RWPE1 (cell line): ENCODE measurements around the gene TLX1.

ENCODE experiments used
- CTCF ChIA-PET: fragments of 350-600 bp; sonication (Branson Sonifier 250); formaldehyde crosslinking; extraction: SDS; loops from one replicate; lab custom pipeline; 2021; lab: Yijun Ruan, JAX
- POLR2A ChIA-PET: fragments of 400-600 bp; formaldehyde crosslinking; extraction: SDS; loops from one replicate; lab custom pipeline; 2020; ENCODE audit warnings: antibody characterized with exemption; ENCODE audit not compliant: low non-redundant PET; lab: Yijun Ruan, JAX
- DNase-seq: peaks from one replicate; pipeline ENCODE4 v3.0.0; 2012; ENCODE audit warnings: low spot score
- H3K27ac ChIP-seq: fragments of 450-650 bp; 2 replicates; pipeline ENCODE4 v1.5.1; 2017
- CTCF ChIP-seq: fragments of 450-650 bp; conservative IDR thresholded peaks from 2 replicates; pipeline ENCODE4 v1.5.1; 2017; ENCODE audit warnings: low read depth, mild to moderate bottlenecking

The TLX1 gene

GRCh38 chr10:101106351-101106750 lies 24.7 kb upstream of the TLX1 start:
- H3K27ac ChIP-seq, result no peak overlapping the region
- no peak for TF ChIP-seq CTCF
- DNase-seq, result no peak
- POLR2A ChIA-PET, result no interaction called here
- CTCF ChIA-PET, result interaction anchor here (1.7 kb wide), 1 partner anchor 36 kb away, joined by 8 read pairs; no protein-coding TSS in a partner anchor

- no peak for TF ChIP-seq CTCF
- ChIA-PET CTCF (interaction anchor here (0.7 to 1.7 kb wide), 5 partner anchors 10 to 126 kb away, joined by 3 to 8 read pairs (median 5); no protein-coding TSS in a partner anchor), POLR2A (no interaction called here)
- H3K27ac ChIP-seq, result no peak overlapping the region
- DNase-seq, result no peak
Measured at GRCh38 chr10:101107771-101108170, 23.3 kb upstream of the TLX1 start.

- no peak for TF ChIP-seq CTCF
- ChIA-PET POLR2A (interaction anchor here (1.2 kb wide), 1 partner anchor 7 kb away, joined by 12 read pairs; no protein-coding TSS in a partner anchor), CTCF (interaction anchor here (0.6 to 1.5 kb wide), 2 partner anchors 31 to 526 kb away, joined by 3 to 10 read pairs; no protein-coding TSS in a partner anchor)
- peak; percentile 45 for DNase-seq
- no peak overlapping the region for H3K27ac ChIP-seq
Measured at GRCh38 chr10:101110856-101111523, 20.1 kb upstream of the TLX1 start.

- no peak overlapping the region for H3K27ac ChIP-seq
- CTCF ChIA-PET, result no interaction called here
- POLR2A ChIA-PET, result no interaction called here
- no peak for DNase-seq
- TF ChIP-seq CTCF, result no peak
Measured at GRCh38 chr10:101111547-101111946, 19.6 kb upstream of the TLX1 start.

- no peak for DNase-seq
- ChIA-PET CTCF (interaction anchor here (0.7 kb wide), 1 partner anchor 17 kb away, joined by 4 read pairs; no protein-coding TSS in a partner anchor), POLR2A (interaction anchor here (0.6 kb wide), 2 partner anchors 13 to 42 kb away, joined by 3 read pairs; no protein-coding TSS in a partner anchor)
- TF ChIP-seq CTCF, result no peak
- H3K27ac ChIP-seq, result no peak overlapping the region
Measured at GRCh38 chr10:101112799-101113594, 18.1 kb upstream of the TLX1 start.

- POLR2A ChIA-PET, result no interaction called here
- no peak overlapping the region for H3K27ac ChIP-seq
- CTCF ChIA-PET, result no interaction called here
- no peak for TF ChIP-seq CTCF
- DNase-seq, result no peak
Measured at GRCh38 chr10:101113890-101114403, 17.2 kb upstream of the TLX1 start.
